Peyer's patch (tissue), 4 donors: ENCODE results near the gene CCDC116.

Source experiments
- CTCF ChIP-seq, 6 experiments: fragments of 450-650 bp in 4 of 6; fragments of 200-600 bp in 2 of 6; sonication (generic) in 1 of 6; IDR thresholded peaks; one replicate each; pipeline ENCODE4 v1.5.1; 2017 to 2019; ENCODE audit warnings: antibody characterized with exemption in 6 of 6, mild to moderate bottlenecking in 3 of 6, moderate library complexity in 1 of 6
- POLR2A ChIP-seq, 2 donors: fragments of 450-650 bp; IDR thresholded peaks; one replicate each; pipeline ENCODE4 v1.5.1; 2017; ENCODE audit warnings: antibody characterized with exemption in 2 of 2, mild to moderate bottlenecking in 2 of 2, moderate library complexity in 2 of 2

DNA sequence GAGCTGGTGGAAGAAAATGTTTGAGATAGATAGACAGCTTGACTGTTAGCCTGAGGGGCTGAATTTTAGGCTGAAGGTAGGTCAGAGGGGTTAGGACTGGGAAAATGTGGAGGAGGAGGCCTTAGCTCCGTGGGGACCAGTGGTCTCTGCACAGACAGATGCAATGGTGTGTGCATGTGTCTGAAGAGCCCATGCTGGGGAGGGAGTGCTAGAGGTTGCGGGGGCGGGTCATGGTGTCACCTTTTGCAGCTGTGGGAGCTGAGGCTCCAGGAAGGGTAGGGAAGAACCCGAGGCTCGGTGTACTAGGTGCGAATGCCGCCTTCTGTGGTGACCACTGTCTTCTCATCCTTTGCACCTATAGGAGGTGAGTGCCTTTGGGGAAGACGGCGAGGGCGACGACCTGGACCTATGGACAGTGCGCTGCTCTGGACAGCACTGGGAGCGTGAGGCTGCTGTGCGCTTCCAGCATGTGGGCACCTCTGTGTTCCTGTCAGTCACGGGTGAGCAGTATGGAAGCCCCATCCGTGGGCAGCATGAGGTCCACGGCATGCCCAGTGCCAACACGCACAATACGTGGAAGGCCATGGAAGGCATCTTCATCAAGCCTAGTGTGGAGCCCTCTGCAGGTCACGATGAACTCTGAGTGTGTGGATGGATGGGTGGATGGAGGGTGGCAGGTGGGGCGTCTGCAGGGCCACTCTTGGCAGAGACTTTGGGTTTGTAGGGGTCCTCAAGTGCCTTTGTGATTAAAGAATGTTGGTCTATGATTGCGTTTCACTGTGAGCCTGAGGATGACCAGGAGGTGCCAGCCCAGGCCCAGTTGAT is 11.2 kb downstream of the CCDC116 start:
- TF ChIP-seq CTCF (IDR thresholded peaks at IDR 0.05) (no peak), POLR2A (IDR thresholded peaks at IDR 0.05) (no peak)
